A549 (cell line): Measurements from ENCODE around the gene NKIRAS2. TPM values are rescaled to one million over a fixed set of nuclear protein-coding genes. Genes with fewer than 3 reads are reported as not detected.

Experiments used
- ATAC-seq, 2 experiments: fragments of 200-7000 bp in 1 of 2; fragments of >200 bp in 1 of 2; cut with Nextera tagmentation in 1 of 2; cut with Tn5 transposase in 1 of 2; 3 replicates each; pipeline versions ENCODE4 v1.8.0 to v1.9.1; 2018 to 2020; ENCODE audit warnings: mild to moderate bottlenecking in 1 of 2, moderate library complexity in 1 of 2
- CTCF ChIA-PET: fragments of 300-600 bp; sonication (Branson Sonifier 250); formaldehyde crosslinking; extraction: SDS; loops from one replicate; lab custom pipeline; 2021; ENCODE audit warnings: antibody characterized with exemption, inconsistent platforms; lab: Yijun Ruan, JAX
- POLR2A ChIA-PET: fragments of 350-600 bp; formaldehyde crosslinking; extraction: SDS; loops from one replicate; lab custom pipeline; 2021; ENCODE audit warnings: antibody characterized with exemption, inconsistent platforms; lab: Yijun Ruan, JAX
- DNase-seq, 2 experiments: peaks; one replicate each; pipeline versions ENCODE4 v3.0.0 to v3.0.0-alpha.2; 2011 to 2016; ENCODE audit warnings: low read depth in 1 of 2, low spot score in 1 of 2
- FAIRE-seq: peaks from 2 replicates; lab custom pipeline; 2011; peaks lifted over from hg19 to GRCh38; lab: Jason Lieb, UNC
- H3K27ac ChIP-seq, 2 experiments: fragments of >200 bp; sonication (Bioruptor Twin); formaldehyde crosslinking; 3 replicates each; pipeline ENCODE4 v1.5.1; 2016 to 2017
- H3K4me1 ChIP-seq: fragments of >200 bp; sonication (Bioruptor Twin); formaldehyde crosslinking; 3 replicates; pipeline ENCODE4 v1.6.1; 2016
- H3K4me2 ChIP-seq: fragments of >200 bp; sonication (Bioruptor Twin); formaldehyde crosslinking; 3 replicates; pipeline ENCODE4 v1.6.1; 2016
- H3K4me3 ChIP-seq: fragments of >200 bp; sonication (Bioruptor Twin); formaldehyde crosslinking; 3 replicates; pipeline ENCODE4 v1.5.1; 2016
- H3K9me3 ChIP-seq: fragments of >200 bp; sonication (Bioruptor Twin); formaldehyde crosslinking; 3 replicates; pipeline ENCODE4 v1.6.1; 2016
- BHLHE40 ChIP-seq: IDR thresholded peaks from 2 replicates; pipeline ENCODE4 v1.6.1; 2012; ENCODE audit warnings: low read depth, low read length, inconsistent platforms
- CBX8 ChIP-seq: fragments of 200-600 bp; sonication (generic); IDR thresholded peaks from 2 replicates; pipeline ENCODE4 v1.6.1; 2016
- CHD2 ChIP-seq: fragments of 150-350 bp; IDR thresholded peaks from 2 replicates; pipeline ENCODE4 v1.6.1; 2014; ENCODE audit warnings: low read length; ENCODE audit not compliant: partially characterized antibody
- EHMT2 ChIP-seq: fragments of 200-600 bp; sonication (generic); IDR thresholded peaks from 2 replicates; pipeline ENCODE4 v1.6.1; 2016; ENCODE audit warnings: antibody characterized with exemption, low read depth, mild to moderate bottlenecking, moderate library complexity
- ESRRA ChIP-seq: fragments of 150-350 bp; IDR thresholded peaks from 2 replicates; pipeline ENCODE4 v1.6.1; 2014; ENCODE audit warnings: mild to moderate bottlenecking, low read length, borderline replicate concordance
- FOSL2 ChIP-seq, 2 experiments: fragments of 450-650 bp in 1 of 2; fragments of >200 bp in 1 of 2; sonication (Bioruptor Twin) in 1 of 2; formaldehyde crosslinking; IDR thresholded peaks; 2 replicates each; pipeline versions ENCODE4 v1.5.0 to v1.6.1; 2016 to 2020; ENCODE audit warnings: mild to moderate bottlenecking in 1 of 2, moderate library complexity in 1 of 2
- FOXS1 ChIP-seq: fragments of 250-450 bp; sonication (Bioruptor Pico); IDR thresholded peaks from 2 replicates; pipeline ENCODE4 v1.5.0; 2020; ENCODE audit warnings: mild to moderate bottlenecking, moderate library complexity
- GATA3 ChIP-seq: IDR thresholded peaks from 2 replicates; pipeline ENCODE4 v1.6.1; 2012; ENCODE audit warnings: borderline replicate concordance
- HEYL ChIP-seq: fragments of 250-450 bp; sonication (Bioruptor Pico); IDR thresholded peaks from 2 replicates; pipeline ENCODE4 v1.8.0; 2021; ENCODE audit warnings: mild to moderate bottlenecking, moderate library complexity
- HOXA7 ChIP-seq: fragments of 250-450 bp; sonication (Bioruptor Pico); IDR thresholded peaks from 2 replicates; pipeline ENCODE4 v1.5.0; 2020; ENCODE audit warnings: mild to moderate bottlenecking, moderate library complexity
- HOXB5 ChIP-seq: fragments of 250-450 bp; sonication (Bioruptor Pico); IDR thresholded peaks from 2 replicates; pipeline ENCODE4 v1.5.0; 2020; ENCODE audit warnings: mild to moderate bottlenecking, moderate library complexity
- JUN ChIP-seq, 2 experiments: fragments of >200 bp; sonication (Bioruptor Twin); formaldehyde crosslinking; IDR thresholded peaks; 2 replicates in 1 of 2; 3 replicates in 1 of 2; pipeline ENCODE4 v1.6.1; 2016 to 2017
- KDM1A ChIP-seq: fragments of 200-600 bp; sonication (generic); IDR thresholded peaks from 2 replicates; pipeline ENCODE4 v1.6.1; 2016; ENCODE audit warnings: low read depth, mild to moderate bottlenecking
- MAFK ChIP-seq: fragments of 450-650 bp; IDR thresholded peaks from 2 replicates; pipeline ENCODE4 v1.6.1; 2014; ENCODE audit not compliant: partially characterized antibody
- MAZ ChIP-seq: fragments of 150-350 bp; IDR thresholded peaks from 2 replicates; pipeline ENCODE4 v1.6.1; 2014; ENCODE audit warnings: antibody characterized with exemption, low read depth, low read length, borderline replicate concordance
- MYC ChIP-seq: IDR thresholded peaks from 2 replicates; pipeline ENCODE4 v1.6.1; 2012; ENCODE audit warnings: mild to moderate bottlenecking, inconsistent platforms, low read length, improper control_type of control experiment, borderline replicate concordance
- NPAS2 ChIP-seq: fragments of 250-450 bp; sonication (Bioruptor Pico); IDR thresholded peaks from 2 replicates; pipeline ENCODE4 v1.8.0; 2022; ENCODE audit warnings: mild to moderate bottlenecking, moderate library complexity, borderline replicate concordance
- NR3C1 ChIP-seq: fragments of >200 bp; sonication (Bioruptor Twin); formaldehyde crosslinking; IDR thresholded peaks from 3 replicates; pipeline ENCODE4 v1.6.1; 2017
- PHF8 ChIP-seq: fragments of 200-600 bp; sonication (generic); IDR thresholded peaks from 2 replicates; pipeline ENCODE4 v1.6.1; 2016; ENCODE audit warnings: low read depth, mild to moderate bottlenecking, antibody characterized with exemption, moderate library complexity, borderline replicate concordance
- POLR2A ChIP-seq: IDR thresholded peaks from 2 replicates; pipeline ENCODE4 v1.6.1; 2012; ENCODE audit warnings: mild to moderate bottlenecking, low read length
- RAD21 ChIP-seq, 2 experiments: fragments of >200 bp in 1 of 2; sonication (Bioruptor Twin) in 1 of 2; formaldehyde crosslinking in 1 of 2; IDR thresholded peaks in 1 of 2; conservative IDR thresholded peaks in 1 of 2; 2 replicates in 1 of 2; 3 replicates in 1 of 2; pipeline ENCODE4 v1.6.1; 2012 to 2018; ENCODE audit warnings: inconsistent platforms in 1 of 2
- RCOR1 ChIP-seq: fragments of 150-350 bp; IDR thresholded peaks from 2 replicates; pipeline ENCODE4 v1.6.1; 2014; ENCODE audit warnings: antibody characterized with exemption, low read length, low read depth
- RFX5 ChIP-seq: fragments of 450-650 bp; IDR thresholded peaks from 2 replicates; pipeline ENCODE4 v1.7.1; 2014; ENCODE audit warnings: antibody characterized with exemption, mild to moderate bottlenecking, moderate library complexity
- TFCP2L1 ChIP-seq: fragments of 250-450 bp; sonication (Bioruptor Pico); IDR thresholded peaks from 2 replicates; pipeline ENCODE4 v1.5.0; 2021; ENCODE audit warnings: mild to moderate bottlenecking
- ZFP36 ChIP-seq: fragments of 450-650 bp; IDR thresholded peaks from 2 replicates; pipeline ENCODE4 v1.6.1; 2014; ENCODE audit warnings: borderline replicate concordance; ENCODE audit not compliant: partially characterized antibody
- ZNF302 ChIP-seq: fragments of 250-450 bp; sonication (Bioruptor Pico); IDR thresholded peaks from 2 replicates; pipeline ENCODE4 v1.9.0; 2021; ENCODE audit warnings: inconsistent platforms, mild to moderate bottlenecking, moderate library complexity
- ZSCAN20 ChIP-seq: fragments of 250-450 bp; sonication (Bioruptor Pico); IDR thresholded peaks from 2 replicates; pipeline ENCODE4 v1.8.0; 2022; ENCODE audit warnings: mild to moderate bottlenecking, moderate library complexity
- WGBS: methylation state at CpG from one replicate; pipeline ENCODE4 v1.1.6; 2017; ENCODE audit errors: missing lambda C conversion rate; 5-methylcytosine and 5-hydroxymethylcytosine counted together
- polyA plus RNA-seq, 4 experiments: library from polyadenylated mRNA; depleted of rRNA in 3 of 4; stranded (reverse); fragments of >200 nt; fragmentation: RNase III in 1 of 4; extraction: RNeasy Plus Mini Kit Qiagen cat#74134 plus additional on column Dnase treatment in 1 of 4; gene quantifications; 2 replicates in 3 of 4; 3 replicates in 1 of 4; pipeline ENCODE4 v1.2.3, GENCODE V29; 2011 to 2017
- TF ChIP-seq, protein P1 (sequence below): fragments of >200 bp; sonication (Bioruptor Twin); formaldehyde crosslinking; IDR thresholded peaks from 2 replicates; pipeline ENCODE4 v1.6.1; 2016
- TF ChIP-seq, protein P2 (sequence below): fragments of 150-350 bp; IDR thresholded peaks from 2 replicates; pipeline ENCODE4 v1.6.1; 2014; ENCODE audit warnings: low read depth, mild to moderate bottlenecking, low read length
- TF ChIP-seq, protein P3 (sequence below): fragments of 450-650 bp; IDR thresholded peaks from 2 replicates; pipeline ENCODE4 v1.6.1; 2014; ENCODE audit warnings: antibody characterized with exemption
- TF ChIP-seq, protein P4 (sequence below): fragments of >200 bp; sonication (Bioruptor Twin); formaldehyde crosslinking; IDR thresholded peaks from 3 replicates; pipeline ENCODE4 v1.6.1; 2016

Gene NKIRAS2
- polyA plus RNA-seq, 2 of the 4 experiments (the other 2 are of a cell fraction): 48.0 to 52.2 TPM

DNA sequence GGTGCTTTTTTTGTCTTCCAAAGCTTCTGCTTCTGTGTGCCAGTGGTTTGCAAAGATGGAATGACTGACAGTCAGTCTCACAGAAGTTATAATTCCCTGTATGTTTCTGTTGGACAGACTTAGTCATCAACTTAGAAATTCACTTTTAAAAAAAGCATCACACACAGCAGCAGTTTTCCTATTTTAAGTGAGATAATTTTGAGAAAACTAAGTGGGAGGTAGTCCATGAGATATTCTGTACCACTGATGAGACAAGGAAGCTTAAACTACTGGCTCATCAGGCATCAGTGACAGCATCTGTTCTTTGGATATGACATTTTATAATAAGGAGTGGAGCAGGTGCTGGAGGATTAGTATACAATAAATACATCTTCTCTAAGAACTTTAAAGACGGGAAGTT is 33.3 kb upstream of the NKIRAS2 start:
- Histone ChIP-seq H3K4me1 (peaks cover 33% of the 10 kb centered on the region), H3K9me3 (no peaks in the 10 kb centered on the region), H3K4me3 (no peak overlapping the region)
- ChIA-PET CTCF (interaction anchor here (0.5 to 2.4 kb wide), 5 partner anchors 10 to 629 kb away, joined by 3 to 8 read pairs (median 3); no protein-coding TSS in a partner anchor), POLR2A (no interaction called here)
- FAIRE-seq: no peak
- no peak for DNase-seq
- no peak for TF ChIP-seq HEYL (CRISPR knock-in tag)
- TF ChIP-seq RFX5: no peak
- no peak for TF ChIP-seq TFCP2L1 (CRISPR knock-in tag)
- no peak for TF ChIP-seq FOSL2 (IDR thresholded peaks at IDR 0.05)
- TF ChIP-seq FOSL2 (CRISPR knock-in tag; IDR thresholded peaks at IDR 0.05): no peak
- TF ChIP-seq JUN (IDR thresholded peaks at IDR 0.05): no peak
- no peak for TF ChIP-seq HOXA7 (CRISPR knock-in tag)
- TF ChIP-seq HOXB5 (CRISPR knock-in tag): no peak
- no peak for TF ChIP-seq MAZ
- TF ChIP-seq ZSCAN20 (CRISPR knock-in tag): no peak
- TF ChIP-seq, protein P1, sequence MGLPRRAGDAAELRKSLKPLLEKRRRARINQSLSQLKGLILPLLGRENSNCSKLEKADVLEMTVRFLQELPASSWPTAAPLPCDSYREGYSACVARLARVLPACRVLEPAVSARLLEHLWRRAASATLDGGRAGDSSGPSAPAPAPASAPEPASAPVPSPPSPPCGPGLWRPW: no peak
- no peak for TF ChIP-seq RAD21 (conservative IDR thresholded peaks at IDR 0.05 in 1 of 2, IDR thresholded peaks at IDR 0.05 in 1 of 2)
- TF ChIP-seq POLR2A: no peak
- TF ChIP-seq EHMT2: no peak
- TF ChIP-seq, all 56 proteins: peak for 0
- H3K27ac ChIP-seq: no peak overlapping the region
- H3K4me2 ChIP-seq: no peak overlapping the region
- no peak for ATAC-seq
- 94% methylated on average over 1 of the region's 1 CpG for WGBS

DNA sequence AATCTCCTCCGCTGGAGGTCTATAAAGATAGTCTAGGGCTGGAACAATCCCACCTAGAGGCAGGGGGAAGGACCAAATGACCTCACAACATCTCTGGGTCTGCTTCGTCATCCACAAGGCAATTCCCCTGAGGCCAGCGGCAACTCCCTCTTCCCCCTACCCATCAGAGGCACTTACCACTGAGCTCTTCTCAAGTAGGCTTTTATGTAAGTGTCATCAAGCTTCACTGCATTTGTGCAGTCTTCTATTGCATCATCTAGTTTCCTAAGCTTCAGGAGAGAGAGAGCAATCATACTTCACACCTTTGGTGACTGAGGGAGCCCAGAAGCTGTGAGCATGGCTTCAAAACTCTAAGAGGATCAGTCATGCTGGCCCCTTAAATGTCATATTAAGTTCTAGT is 32.2 kb upstream of the NKIRAS2 start:
- DNase-seq: no peak
- Histone ChIP-seq H3K4me3 (no peak overlapping the region), H3K4me2 (no peak overlapping the region), H3K27ac (0 out of 6 replicates have a peak overlapping the region, but pooled peaks of 1 of the 2 experiments have one; percentile 4), H3K4me1 (peaks cover 33% of the 10 kb centered on the region), H3K9me3 (no peaks in the 10 kb centered on the region)
- 94% methylated on average over 3 of the region's 3 CpGs for WGBS
- TF ChIP-seq GATA3 (no peak), HEYL (CRISPR knock-in tag) (no peak), ZFP36 (no peak), RFX5 (no peak), KDM1A (no peak), ESRRA (no peak), MYC (no peak), NPAS2 (no peak), EHMT2 (no peak), PHF8 (no peak), FOXS1 (no peak), MAFK (no peak), RCOR1 (no peak), ZSCAN20 (CRISPR knock-in tag) (no peak), HOXB5 (CRISPR knock-in tag) (no peak), NR3C1 (no peak)
- TF ChIP-seq, protein P2, sequence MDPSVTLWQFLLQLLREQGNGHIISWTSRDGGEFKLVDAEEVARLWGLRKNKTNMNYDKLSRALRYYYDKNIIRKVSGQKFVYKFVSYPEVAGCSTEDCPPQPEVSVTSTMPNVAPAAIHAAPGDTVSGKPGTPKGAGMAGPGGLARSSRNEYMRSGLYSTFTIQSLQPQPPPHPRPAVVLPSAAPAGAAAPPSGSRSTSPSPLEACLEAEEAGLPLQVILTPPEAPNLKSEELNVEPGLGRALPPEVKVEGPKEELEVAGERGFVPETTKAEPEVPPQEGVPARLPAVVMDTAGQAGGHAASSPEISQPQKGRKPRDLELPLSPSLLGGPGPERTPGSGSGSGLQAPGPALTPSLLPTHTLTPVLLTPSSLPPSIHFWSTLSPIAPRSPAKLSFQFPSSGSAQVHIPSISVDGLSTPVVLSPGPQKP: no peak
- FAIRE-seq: no peak
- ChIA-PET CTCF (interaction anchor here (1.3 to 1.5 kb wide), 3 partner anchors 12 to 130 kb away, joined by 3 to 4 read pairs (median 3); no protein-coding TSS in a partner anchor), POLR2A (no interaction called here)
- ATAC-seq: no peak

DNA sequence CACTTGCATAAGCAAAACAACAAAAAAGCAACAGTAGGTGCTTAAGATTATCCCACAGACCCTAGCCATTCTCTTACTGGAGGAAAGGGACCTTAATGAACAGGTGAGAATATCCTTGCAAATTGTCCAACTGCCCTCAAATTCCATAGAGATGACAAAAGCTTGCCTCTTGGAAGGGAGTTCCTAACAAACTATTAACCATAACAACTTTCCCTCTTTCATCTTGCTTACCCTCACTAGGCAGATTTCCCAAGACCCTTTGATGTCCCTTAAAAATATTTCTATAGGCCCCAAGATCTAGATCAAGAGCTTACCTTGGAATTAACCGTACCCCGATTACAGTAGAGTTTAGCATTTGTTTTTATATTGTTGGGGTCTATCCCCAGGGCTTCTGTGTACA is 31.5 kb upstream of the NKIRAS2 start:
- Histone ChIP-seq H3K9me3 (no peaks in the 10 kb centered on the region), H3K27ac (no peak overlapping the region), H3K4me2 (no peak overlapping the region), H3K4me3 (no peak overlapping the region), H3K4me1 (peaks cover 33% of the 10 kb centered on the region)
- WGBS: 88% methylated on average over 2 of the region's 2 CpGs
- POLR2A ChIA-PET: no interaction called here
- DNase-seq (no peak), FAIRE-seq (no peak), ATAC-seq (no peak)
- TF ChIP-seq BHLHE40 (no peak), ZNF302 (CRISPR knock-in tag) (no peak), FOXS1 (no peak), CHD2 (no peak), CBX8 (no peak), RAD21 (conservative IDR thresholded peaks at IDR 0.05 in 1 of 2, IDR thresholded peaks at IDR 0.05 in 1 of 2) (no peak)
- TF ChIP-seq, protein P3, sequence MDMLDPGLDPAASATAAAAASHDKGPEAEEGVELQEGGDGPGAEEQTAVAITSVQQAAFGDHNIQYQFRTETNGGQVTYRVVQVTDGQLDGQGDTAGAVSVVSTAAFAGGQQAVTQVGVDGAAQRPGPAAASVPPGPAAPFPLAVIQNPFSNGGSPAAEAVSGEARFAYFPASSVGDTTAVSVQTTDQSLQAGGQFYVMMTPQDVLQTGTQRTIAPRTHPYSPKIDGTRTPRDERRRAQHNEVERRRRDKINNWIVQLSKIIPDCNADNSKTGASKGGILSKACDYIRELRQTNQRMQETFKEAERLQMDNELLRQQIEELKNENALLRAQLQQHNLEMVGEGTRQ: no peak
- TF ChIP-seq, protein P4, sequence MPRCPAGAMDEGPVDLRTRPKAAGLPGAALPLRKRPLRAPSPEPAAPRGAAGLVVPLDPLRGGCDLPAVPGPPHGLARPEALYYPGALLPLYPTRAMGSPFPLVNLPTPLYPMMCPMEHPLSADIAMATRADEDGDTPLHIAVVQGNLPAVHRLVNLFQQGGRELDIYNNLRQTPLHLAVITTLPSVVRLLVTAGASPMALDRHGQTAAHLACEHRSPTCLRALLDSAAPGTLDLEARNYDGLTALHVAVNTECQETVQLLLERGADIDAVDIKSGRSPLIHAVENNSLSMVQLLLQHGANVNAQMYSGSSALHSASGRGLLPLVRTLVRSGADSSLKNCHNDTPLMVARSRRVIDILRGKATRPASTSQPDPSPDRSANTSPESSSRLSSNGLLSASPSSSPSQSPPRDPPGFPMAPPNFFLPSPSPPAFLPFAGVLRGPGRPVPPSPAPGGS: no peak
- CTCF ChIA-PET: interaction anchor here (1.0 to 2.2 kb wide), 6 partner anchors 10 to 129 kb away, joined by 3 to 7 read pairs (median 4); no protein-coding TSS in a partner anchor
